Activated CD4-positive, alpha-beta T cell treated with anti-CD3 and anti-CD28 coated beads, Interleukin-2, amount 50 U/mL, for 4 hours (primary cell): ENCODE data around the gene GNAT3.

Source experiments
- DNase-seq, 2 experiments: peaks; one replicate each; pipeline ENCODE4 v3.0.0-alpha.2; 2020

Gene GNAT3

DNA sequence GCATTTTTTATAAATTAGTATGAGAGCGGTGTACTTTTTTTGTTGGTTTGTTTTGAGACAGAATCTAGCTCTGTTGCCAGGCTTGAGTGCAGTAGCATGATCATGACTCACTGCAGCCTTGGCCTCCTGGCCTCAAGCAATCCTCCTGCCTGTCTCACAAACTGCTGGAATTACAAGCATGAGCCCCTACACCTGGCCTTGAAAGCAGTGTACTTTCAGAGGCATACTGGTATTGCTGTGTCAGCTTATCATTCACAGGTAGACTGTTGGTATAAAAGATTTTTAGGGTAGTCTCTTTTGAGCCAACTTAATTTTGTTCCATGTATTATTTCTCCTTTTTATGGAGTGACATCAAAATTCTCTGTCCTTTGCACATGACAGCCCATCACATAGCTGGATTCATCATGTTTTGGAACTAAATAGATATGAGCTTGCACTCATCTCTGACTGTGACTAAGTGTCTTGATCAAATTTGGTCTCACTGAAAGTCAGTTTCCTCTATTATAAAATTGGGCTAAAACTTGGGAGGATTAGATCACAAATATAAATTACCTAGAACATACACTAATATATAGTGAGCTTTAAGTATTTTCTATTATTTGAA, 12.4 kb downstream of the GNAT3 start:
- no peak for DNase-seq

GRCh38 chr7:80498481-80499349, 13.1 kb downstream of the GNAT3 start:
- DNase-seq, result no peak

GRCh38 chr7:80496586-80496985, 15.3 kb downstream of the GNAT3 start:
- no peak for DNase-seq

DNA sequence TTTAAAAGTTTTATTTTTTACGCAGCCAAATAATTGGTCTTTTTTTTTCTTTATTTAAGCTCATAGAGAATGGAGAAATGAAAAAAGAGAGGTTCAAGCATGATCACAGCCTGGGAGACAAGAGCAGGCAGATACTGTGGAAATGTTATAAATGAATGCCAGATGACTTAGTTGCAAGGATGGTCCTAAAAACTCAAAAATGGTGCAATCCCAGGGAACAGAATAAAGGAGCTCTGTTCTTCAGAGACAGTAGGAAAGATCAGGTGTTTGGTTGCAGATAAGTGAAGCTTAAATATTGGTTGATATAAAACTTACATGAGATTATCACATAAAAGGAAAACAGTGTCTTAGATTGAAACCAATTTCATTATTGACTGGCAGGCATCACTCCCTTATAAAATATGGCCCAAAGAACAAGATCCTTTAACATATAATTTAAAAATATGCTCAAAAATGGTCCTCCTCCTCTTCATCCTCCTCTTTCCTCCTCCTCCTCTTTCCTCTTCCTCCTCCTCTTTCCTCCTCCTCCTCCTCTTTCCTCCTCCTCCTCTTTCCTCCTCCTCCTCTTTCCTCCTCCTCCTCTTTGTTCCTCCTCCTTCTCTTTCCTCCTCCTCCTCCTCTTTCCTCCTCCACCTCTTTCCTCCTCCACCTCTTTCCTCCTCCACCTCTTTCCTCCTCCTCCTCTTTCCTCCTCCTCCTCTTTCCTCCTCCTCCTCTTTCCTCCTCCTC, 18.6 kb downstream of the GNAT3 start:
- DNase-seq, result no peak

GRCh38 chr7:80491462-80491861, 20.4 kb downstream of the GNAT3 start:
- no peak for DNase-seq

- no peak for DNase-seq
These were observed 23.0 kb downstream of the GNAT3 start for GRCh38 chr7:80488851-80489370.

- no peak for DNase-seq
These were observed 23.5 kb downstream of the GNAT3 start for GRCh38 chr7:80488406-80488805.

DNA sequence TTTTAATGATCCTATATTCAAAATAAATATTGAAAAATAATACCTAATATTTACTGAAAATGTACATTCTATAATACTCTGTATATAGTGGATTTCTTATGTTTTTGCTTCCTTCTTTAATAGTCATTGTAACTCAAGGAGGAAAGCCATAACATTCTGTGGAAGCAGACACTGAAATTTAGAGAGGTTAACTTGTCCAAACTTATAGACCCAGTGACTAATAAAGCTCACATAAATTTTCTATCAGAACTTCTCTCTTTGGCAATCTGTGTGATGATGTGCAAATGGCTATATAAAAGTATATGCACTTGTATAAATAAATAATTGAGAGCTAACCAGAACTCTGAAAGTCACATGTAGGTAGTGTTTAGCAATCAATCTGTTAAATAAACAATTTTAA, 26.1 kb downstream of the GNAT3 start:
- DNase-seq, result no peak

GRCh38 chr7:80482950-80483349, 28.9 kb downstream of the GNAT3 start:
- DNase-seq, result no peak

- no peak for DNase-seq
These were observed 30.5 kb downstream of the GNAT3 start for GRCh38 chr7:80481196-80481884.

DNA sequence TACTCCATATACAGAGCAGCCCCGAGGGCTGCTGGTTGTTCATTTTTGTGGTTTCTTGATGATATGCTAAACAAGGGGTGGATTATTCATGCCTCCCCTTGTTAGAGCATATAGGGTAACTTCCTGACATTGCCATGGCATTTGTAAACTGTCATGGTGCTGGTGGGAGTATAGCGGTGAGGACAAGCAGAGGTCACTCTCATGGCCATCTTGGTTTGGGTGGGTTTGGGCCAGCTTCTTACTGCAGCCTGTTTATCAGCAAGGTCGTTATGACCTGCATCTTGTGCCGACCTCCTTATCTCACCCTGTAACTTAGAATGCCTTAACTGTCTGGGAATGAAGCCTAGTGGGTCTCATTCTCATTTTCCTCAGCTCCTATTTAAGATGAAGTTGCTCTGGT, 31.3 kb downstream of the GNAT3 start:
- DNase-seq, result no peak

DNA sequence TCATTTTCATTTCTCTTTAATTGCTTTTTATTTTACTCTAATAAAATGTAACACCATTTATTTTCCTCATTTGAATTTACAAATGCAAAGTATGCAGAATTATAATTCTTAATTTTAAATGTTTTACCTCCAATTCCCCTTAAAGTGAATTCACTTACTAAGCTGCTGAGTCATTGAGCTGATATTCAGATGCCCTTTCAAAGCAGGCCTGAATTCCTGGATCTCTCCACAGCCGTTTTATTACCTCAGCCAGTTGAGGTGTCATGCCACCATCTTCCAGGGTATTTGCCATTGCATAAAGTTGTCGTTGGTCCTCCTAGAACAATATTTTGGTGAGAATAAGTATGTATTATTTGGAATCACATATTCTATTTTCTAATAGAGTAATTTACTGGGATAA, 33.2 kb downstream of the GNAT3 start:
- no peak for DNase-seq

GRCh38 chr7:80476035-80476434, 35.8 kb downstream of the GNAT3 start:
- no peak for DNase-seq

GRCh38 chr7:80475383-80475782, 36.5 kb downstream of the GNAT3 start:
- no peak for DNase-seq

GRCh38 chr7:80473751-80474150, 38.1 kb downstream of the GNAT3 start:
- no peak for DNase-seq

- DNase-seq, result no peak
These were observed 39.2 kb downstream of the GNAT3 start for GRCh38 chr7:80472491-80473200.

GRCh38 chr7:80468931-80469714, 42.7 kb downstream of the GNAT3 start:
- no peak for DNase-seq

DNA sequence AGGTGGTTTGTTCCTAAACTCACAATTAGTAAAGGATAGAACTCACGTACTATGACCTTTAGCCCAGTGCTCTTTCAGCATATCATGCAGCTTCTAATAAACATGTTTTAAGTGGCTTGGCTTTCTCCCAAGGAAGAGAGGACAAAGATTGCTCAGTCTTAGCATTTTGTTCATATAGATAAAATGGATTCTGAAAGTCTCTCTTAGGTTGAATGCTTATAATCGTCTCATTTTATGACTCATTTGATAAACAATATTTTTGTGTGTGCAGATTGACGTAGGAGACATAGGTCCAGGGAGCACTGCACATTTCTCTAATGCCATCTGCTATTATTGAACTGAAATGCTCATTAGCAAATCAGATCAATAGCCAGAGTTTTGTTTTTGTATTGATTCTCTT, 44.8 kb downstream of the GNAT3 start:
- DNase-seq, result no peak

- no peak for DNase-seq
These were observed 45.2 kb downstream of the GNAT3 start for GRCh38 chr7:80466636-80467035.

GRCh38 chr7:80464211-80464610, 47.7 kb downstream of the GNAT3 start:
- no peak for DNase-seq

GRCh38 chr7:80463272-80463920, 48.5 kb downstream of the GNAT3 start:
- DNase-seq, result no peak
